Adrenal gland (tissue), 5 donors: ENCODE measurements around the gene LY9.

Experiments used
- CTCF ChIP-seq, 6 experiments: fragments of 450-650 bp in 4 of 6; fragments of 200-600 bp in 2 of 6; sonication (generic) in 1 of 6; IDR thresholded peaks; 1 replicate in 5 of 6; 2 replicates in 1 of 6; pipeline versions ENCODE4 v1.5.1 to v1.8.0; 2016 to 2021; ENCODE audit warnings: antibody characterized with exemption in 6 of 6, mild to moderate bottlenecking in 2 of 6, moderate library complexity in 1 of 6
- POLR2A ChIP-seq, 2 donors: fragments of 450-650 bp; IDR thresholded peaks; one replicate each; pipeline ENCODE4 v1.6.1; 2017; ENCODE audit warnings: antibody characterized with exemption in 2 of 2, mild to moderate bottlenecking in 2 of 2, moderate library complexity in 1 of 2
- donor health status: DM: no; HTN: no; CAD: no.

- TF ChIP-seq CTCF (IDR thresholded peaks at IDR 0.05) (no peak), POLR2A (IDR thresholded peaks at IDR 0.05) (no peak)
Observed at GRCh38 chr1:160807247-160807646, 11.3 kb downstream of the LY9 start.
